NB4 (cell line): ENCODE measurements around the gene KRTAP10-8.

Source experiments
- MYC ChIP-seq: IDR thresholded peaks from 2 replicates; pipeline ENCODE4 v1.6.1; 2011; ENCODE audit warnings: low read depth, low read length
- POLR2A ChIP-seq: IDR thresholded peaks from 2 replicates; pipeline ENCODE4 v1.6.1; 2011; ENCODE audit warnings: mild to moderate bottlenecking; ENCODE audit not compliant: insufficient read length; ENCODE audit errors: extremely low read depth
- TF ChIP-seq, protein P1 (sequence below): IDR thresholded peaks from one replicate; pipeline ENCODE4 v1.5.1; 2012; ENCODE audit warnings: low read depth, low read length

GRCh38 chr21:44603911-44604310 lies 8.0 kb upstream of the KRTAP10-8 start:
- TF ChIP-seq, protein P1, sequence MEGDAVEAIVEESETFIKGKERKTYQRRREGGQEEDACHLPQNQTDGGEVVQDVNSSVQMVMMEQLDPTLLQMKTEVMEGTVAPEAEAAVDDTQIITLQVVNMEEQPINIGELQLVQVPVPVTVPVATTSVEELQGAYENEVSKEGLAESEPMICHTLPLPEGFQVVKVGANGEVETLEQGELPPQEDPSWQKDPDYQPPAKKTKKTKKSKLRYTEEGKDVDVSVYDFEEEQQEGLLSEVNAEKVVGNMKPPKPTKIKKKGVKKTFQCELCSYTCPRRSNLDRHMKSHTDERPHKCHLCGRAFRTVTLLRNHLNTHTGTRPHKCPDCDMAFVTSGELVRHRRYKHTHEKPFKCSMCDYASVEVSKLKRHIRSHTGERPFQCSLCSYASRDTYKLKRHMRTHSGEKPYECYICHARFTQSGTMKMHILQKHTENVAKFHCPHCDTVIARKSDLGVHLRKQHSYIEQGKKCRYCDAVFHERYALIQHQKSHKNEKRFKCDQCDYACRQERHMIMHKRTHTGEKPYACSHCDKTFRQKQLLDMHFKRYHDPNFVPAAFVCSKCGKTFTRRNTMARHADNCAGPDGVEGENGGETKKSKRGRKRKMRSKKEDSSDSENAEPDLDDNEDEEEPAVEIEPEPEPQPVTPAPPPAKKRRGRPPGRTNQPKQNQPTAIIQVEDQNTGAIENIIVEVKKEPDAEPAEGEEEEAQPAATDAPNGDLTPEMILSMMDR = no peak
- TF ChIP-seq POLR2A = no peak
- no peak for TF ChIP-seq MYC
